GM19351 (cell line): ENCODE data around the gene KIAA0040.
"Not testable (repeated sequence)": the region's sequence is repeated elsewhere in the genome, so short reads cannot be mapped to it uniquely, and the experiment has no call there.

ENCODE experiments used
- ATAC-seq: cut with Tn5 transposase; IDR thresholded peaks from one replicate; pipeline ENCODE4 v1.9.1; 2021; ENCODE audit warnings: mild to moderate bottlenecking, moderate library complexity; ENCODE audit not compliant: unreplicated experiment

The KIAA0040 gene

GRCh38 chr1:175108331-175108820 lies 84.2 kb downstream of the KIAA0040 start:
- ATAC-seq: not testable (repeated sequence)
